ENCODE results near the gene E4F1.

Gene E4F1, protein sequence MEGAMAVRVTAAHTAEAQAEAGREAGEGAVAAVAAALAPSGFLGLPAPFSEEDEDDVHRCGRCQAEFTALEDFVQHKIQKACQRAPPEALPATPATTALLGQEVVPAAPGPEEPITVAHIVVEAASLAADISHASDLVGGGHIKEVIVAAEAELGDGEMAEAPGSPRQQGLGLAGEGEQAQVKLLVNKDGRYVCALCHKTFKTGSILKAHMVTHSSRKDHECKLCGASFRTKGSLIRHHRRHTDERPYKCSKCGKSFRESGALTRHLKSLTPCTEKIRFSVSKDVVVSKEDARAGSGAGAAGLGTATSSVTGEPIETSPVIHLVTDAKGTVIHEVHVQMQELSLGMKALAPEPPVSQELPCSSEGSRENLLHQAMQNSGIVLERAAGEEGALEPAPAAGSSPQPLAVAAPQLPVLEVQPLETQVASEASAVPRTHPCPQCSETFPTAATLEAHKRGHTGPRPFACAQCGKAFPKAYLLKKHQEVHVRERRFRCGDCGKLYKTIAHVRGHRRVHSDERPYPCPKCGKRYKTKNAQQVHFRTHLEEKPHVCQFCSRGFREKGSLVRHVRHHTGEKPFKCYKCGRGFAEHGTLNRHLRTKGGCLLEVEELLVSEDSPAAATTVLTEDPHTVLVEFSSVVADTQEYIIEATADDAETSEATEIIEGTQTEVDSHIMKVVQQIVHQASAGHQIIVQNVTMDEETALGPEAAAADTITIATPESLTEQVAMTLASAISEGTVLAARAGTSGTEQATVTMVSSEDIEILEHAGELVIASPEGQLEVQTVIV

DNA sequence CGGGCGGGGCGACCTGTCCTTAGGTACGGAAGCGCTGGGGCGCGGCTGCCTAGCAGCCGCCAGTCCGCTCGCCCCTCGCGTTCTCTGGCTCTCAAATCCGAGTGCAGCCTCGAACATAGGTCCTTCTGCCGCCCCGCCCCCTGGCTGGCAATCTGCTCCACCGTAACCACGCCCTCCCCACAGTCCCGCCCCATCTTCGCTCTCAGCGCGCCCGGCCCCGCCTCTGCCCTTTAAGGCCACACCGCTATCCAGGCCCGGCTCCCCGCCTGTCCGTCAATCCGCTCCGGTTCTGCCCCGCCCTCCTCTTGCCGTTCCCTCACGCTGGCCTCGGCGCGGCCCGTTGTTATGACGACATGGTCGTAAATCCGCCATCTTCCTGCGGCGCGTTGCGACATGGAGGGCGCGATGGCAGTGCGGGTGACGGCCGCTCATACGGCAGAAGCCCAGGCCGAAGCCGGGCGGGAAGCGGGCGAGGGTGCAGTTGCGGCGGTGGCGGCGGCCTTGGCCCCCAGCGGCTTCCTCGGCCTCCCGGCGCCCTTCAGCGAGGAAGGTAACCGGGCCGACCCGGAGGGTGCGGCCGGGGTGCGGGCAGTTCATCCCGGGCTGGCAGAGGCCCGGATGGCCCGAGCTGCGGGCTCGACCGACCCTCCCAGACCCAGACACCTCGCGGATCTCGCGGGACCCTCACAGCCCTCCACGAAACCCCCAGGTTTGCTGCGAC lies at the start of gene E4F1:
Gene E4F1 (plus strand): TSS at position 371 of the 721 bp plus-strand sequence. CDS start 23 bp downstream, at position 394.
- DNase-seq: peak; percentile 99

DNA sequence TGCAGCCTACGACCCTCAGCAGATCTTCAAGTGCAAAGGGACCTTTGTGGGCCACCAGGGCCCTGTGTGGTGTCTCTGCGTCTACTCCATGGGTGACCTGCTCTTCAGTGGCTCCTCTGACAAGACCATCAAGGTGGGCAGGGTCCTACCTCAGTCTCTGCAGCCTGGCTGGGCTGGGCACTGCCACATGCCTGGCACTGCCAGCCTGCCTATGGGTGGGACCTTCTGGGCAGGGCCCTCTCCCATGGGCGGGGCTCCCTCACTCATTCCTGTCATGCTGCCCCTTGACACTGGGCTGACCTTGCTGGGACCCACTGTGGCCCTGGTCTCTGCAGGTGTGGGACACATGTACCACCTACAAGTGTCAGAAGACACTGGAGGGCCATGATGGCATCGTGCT lies 49.5 kb upstream of the E4F1 start:
- no peak for DNase-seq

DNA sequence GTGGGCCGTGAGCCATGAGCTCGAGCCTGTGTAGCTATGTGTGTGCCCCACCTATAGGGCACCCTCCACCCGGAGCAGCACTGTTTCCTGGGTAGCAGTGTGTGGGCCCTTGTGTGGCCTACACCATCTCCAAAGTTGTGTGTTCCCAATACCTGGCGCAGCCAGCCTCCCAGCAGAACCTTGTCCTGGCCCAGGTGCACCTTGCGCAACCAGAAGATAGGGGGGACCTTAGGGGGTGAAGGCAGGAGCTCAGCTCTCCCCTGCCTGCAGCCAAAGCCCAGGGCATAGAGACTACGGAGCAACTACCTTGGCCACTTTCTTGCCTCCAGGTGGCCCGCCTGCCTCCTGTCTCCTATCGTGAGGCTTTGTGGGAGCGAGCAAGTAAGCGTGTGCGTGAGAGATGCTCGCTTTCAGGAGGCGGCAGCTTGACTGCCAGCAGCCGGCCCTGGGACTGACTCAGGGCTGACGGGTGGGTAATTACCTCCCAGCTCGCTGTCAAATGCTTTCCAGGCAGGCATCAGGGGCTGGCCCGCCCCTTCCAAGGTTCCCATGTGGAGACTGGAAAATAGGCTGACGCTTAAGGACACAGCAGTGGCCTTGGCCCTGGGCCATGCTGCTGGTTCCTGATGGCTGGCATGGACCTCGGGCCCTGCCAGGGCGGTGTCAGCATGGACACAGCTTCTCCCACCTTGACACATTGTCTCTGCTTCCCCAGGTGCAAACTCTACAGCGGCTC lies 48.8 kb upstream of the E4F1 start:
- no peak for DNase-seq

DNA sequence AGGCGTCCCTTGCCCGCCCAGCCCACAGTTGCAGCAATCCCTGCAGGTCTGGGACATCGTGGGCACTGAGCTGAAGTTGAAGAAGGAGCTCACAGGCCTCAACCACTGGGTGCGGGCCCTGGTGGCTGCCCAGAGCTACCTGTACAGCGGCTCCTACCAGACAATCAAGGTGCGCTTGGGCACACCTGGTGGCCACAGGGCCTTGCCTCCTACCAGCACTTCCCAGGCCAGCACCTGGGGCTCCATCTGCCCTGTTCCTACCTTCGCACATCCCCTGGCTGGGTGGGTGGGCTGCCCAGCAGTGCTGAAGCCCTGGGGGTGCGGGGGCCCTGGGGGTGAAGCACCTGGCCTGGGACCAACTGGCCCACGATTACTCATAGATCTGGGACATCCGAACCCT lies 47.9 kb upstream of the E4F1 start:
- DNase-seq: no peak

DNA sequence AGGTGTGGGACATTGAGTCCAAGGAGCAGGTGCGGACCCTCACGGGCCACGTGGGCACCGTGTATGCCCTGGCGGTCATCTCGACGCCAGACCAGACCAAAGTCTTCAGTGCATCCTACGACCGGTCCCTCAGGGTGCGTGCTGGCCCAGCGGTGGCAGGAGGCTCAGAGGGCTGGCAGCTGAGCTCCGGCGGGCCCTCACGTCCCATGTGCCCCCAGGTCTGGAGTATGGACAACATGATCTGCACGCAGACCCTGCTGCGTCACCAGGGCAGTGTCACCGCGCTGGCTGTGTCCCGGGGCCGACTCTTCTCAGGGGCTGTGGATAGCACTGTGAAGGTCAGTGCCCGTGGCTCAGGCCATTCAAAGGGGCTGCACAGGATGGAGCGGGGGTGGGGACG lies 47.3 kb upstream of the E4F1 start:
- DNase-seq: no peak

DNA sequence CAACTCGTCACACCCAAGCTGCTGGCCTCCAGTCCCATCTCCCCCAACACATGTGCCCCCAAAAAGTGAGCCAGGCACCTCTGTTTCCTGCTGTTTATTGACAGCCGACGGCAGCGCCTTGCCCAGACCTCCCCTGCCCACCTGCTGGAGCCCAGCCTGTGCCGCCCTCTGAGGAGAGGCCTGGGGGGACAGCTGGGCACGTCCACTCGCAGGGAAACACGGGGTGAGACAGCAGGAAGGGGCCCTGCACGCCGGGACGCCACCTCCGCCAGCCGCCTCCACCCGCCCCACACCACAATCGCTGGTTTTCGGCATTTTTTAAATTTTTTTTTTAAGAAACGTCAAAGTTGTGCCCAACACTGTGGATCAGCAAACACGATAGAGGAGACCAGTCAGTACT lies 46.3 kb upstream of the E4F1 start:
- DNase-seq: no peak

DNA sequence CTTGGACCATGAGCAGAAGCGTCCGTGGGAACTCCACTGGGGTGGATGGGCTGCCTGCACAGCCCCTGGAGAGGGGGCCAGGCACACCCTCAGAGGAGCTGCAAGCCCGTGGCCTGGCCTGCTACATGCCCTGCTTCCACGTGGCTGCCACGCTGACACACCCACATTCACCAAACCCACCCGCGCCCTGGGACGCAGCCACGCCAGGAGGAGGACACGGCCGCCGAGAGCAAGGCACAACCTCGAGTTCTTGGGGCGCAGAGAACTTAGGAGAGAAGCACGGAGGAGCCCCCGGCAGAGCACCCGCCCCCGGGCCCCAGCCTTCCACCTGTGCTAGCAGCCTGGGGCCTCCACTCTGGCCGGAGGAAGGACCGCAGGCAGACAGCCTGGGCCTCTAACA lies 45.8 kb upstream of the E4F1 start:
- DNase-seq: no peak

DNA sequence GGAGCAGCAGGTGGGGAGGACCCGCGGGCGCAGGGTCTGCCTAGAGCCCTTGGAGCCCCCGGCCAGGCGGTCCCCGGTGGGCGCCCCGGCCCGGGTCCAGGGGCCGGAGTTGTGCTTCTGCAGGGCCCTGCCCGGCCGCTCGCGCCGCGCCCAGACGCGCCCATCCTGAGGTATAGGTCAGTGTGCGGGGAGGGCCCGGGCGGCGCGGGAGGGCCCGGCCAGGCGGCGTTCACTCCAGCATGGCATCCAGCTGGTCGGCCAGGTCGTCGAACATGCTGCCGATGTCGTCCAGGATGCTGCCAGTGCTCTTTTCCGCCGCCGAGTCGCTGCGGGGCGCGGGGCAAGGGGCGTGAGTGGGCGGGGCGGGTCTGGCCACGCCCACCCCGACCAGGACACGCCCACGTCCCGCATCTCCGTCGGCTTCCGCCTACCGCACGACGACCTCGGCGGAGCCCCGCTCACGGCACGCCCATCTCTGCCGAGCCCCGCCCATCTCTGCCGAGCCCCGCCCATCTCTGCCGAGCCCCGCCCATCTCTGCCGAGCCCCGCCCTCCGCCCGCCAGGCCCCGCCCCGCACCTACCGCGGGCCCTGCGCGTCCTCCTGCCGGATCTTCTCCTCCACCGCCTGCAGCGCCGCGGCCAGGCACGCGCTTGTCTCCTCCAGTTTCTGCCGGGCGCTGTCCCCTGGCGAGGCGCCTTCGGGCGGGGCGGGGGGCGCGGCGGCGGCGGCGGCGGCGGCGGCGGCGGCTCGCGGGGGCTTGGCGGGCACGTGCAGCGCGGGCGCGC lies 44.9 kb upstream of the E4F1 start:
- peak; percentile 82 for DNase-seq

DNA sequence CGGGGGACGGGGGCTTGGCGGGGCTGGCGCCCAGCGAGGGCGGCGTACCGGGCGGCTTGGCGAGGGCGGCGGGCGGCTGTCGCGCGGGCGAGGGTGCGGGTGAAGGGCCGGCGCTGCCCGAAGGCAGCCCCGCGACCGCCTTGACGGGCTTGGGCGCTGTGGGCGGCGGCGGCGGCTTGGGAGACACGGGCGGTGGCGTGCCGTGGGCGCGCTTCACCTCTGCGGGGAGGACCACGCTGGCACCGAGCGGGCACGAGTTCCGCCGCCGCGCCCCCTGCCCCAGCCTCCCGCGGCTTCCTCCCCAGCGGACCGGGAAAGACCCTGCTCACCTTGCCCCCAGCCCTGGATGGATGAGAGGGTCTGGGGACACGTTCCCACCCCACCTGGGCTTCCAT lies 44.3 kb upstream of the E4F1 start:
- DNase-seq: no peak

DNA sequence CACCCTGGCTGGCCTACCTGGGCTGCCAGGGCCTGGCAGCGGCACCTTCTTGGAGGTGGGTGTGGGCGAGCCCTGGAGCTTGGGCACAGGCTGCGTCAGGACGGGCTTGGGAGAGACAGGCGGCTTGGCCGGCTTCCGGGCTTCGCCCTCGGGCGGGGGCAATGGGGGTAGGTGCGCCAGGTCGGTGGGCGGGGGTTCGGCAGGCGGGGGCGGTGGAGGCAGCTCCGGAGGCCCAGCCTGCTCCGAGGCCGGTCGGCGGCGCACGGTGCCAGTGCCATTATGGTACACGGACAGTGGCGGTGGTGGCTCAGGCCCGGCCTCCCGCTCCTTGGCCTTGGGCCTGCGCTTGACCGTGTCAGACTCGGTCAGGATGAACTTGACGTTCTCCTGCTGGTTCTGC lies 43.8 kb upstream of the E4F1 start:
- DNase-seq: no peak

DNA sequence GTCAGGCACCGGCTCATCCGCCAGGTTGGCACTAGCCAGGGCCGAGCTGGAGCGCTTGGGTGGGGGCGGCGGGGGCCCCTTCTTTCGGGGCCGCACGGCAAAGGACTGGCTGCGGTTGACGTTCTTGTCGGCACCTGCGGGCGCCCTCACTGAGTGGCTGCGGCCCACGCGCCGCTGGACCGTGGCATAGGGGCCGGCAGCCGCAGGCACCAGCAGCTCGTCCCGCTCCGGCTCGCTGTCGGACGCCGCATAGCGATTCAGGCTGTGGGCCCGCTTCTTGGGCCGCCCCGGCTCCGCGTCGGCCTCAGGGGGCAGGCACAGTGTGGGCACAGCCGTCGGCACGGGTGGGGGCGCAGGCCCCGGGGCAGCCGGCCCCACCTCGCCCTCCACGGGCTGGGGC lies 42.9 kb upstream of the E4F1 start:
- DNase-seq: no peak

DNA sequence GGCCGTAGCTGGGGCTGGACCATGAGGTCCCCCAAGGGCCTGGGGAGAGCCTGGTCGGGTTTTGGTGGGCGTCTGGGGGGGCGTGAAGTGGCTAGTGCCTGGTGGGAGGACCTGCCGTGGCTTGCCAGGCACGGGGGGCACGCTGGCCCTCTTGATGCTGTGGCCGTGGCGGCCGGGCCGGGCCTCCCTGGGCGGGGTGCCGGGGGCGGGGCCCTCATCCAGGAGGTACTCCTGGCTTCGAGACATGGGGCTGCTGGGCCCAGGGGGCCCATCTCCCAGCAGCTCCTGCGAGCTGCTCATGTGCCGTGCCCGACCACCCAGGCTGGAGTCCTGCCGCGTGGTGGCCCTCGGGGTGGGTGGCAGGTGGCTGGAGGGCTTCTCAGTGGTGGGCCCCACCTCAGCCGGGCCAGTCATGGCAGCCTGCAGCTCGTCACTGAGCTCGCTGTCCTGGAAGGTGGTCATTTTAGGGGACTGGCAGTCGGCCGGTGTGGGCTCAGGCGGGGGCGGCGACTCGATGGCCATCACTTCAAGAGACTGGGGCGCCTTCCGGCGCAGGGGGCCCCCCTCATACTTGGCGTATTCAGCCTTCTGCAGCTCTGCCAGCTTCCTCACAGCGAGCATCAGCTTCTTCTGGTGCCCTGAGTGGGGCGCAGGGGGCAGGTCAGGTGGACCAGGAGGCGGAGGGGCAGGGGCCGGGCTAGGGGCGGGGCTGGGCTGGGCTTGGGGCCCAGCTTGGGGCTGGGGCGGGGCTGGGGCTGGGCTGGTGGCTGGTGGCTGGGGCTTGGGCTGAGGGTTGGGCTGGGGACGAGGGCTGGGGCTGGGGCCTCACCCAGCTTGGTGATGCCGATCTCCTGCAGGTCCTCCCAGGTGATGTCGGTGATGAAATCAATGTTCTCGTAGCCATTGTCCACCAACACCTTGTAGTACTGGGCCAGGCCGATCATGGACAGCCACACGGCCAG lies 42.1 kb upstream of the E4F1 start:
- no peak for DNase-seq

DNA sequence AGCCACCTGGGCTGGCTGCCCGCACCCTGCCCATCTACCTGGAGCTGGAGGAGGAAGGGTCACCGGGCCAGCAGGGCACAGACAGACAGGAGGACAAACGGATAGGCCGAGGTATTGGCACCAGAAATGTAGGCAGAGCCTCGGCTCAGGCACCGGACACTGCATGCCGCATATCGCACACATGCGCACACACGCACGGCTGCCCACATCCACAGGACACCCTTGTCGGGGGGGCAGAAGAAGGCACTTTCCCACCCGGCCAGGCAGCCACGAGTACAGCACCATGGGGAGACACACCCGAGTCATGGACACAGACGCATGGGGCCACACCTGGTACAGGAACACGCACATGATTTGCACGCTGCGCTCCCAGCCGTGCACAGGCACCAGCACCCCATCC lies 41.4 kb upstream of the E4F1 start:
- no peak for DNase-seq

DNA sequence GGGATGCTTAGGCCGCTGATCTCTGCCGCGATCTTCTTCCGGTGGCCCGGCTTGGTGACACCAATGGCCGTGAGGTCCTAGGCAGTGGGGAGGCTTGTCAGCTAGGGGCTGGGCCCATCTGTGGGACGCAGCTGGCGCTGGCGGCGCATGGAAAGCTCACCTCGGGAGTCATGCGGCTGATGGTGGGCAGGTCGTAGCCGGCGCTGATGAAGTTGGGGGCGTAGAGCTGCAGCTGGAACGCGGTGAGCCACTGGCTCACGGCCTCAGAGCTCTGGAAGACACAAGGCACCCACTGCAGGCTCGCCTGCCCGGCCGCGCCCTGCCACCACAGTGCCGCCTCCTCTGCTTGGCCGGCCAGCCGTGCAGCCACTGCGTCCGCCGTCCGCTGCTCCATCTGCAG lies 39.7 kb upstream of the E4F1 start:
- no peak for DNase-seq

DNA sequence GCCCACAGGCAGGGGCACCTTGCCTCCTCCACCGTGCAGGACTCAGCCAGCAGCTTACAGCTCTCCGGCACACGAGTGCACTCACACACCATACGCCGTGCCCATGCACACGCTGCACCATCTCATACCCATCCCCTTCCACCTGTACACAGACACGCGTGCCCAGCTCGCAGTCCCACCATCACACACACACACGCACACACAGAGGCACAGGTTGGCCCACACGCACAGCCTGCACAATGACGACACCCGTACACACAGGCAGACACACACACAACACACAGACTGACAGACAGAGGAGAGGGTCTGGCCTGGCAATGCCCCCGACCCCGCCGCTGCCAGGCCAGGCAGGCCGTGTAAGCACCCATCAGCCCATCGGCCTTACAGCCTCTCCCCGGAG lies 39.0 kb upstream of the E4F1 start:
- no peak for DNase-seq

DNA sequence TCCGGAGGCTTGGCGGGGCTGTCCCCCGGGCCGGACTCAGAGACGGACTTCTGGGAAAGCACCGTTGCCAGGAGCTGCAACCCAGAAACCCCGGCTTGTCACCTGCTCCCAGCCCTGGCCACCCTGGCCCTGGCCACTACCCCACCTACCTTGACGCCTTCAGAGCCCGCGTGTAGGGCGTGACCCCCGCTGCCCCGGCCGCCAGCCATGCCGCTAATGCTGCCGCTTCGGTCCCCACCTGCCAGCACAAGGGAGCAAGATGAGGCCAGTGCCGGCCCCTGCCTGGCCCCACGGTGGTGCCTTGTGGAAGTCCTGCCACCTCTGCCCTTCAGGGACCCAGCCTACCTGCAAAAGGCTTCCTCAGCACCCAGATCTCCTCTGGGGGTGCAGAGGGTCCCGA lies 38.4 kb upstream of the E4F1 start:
- no peak for DNase-seq

DNA sequence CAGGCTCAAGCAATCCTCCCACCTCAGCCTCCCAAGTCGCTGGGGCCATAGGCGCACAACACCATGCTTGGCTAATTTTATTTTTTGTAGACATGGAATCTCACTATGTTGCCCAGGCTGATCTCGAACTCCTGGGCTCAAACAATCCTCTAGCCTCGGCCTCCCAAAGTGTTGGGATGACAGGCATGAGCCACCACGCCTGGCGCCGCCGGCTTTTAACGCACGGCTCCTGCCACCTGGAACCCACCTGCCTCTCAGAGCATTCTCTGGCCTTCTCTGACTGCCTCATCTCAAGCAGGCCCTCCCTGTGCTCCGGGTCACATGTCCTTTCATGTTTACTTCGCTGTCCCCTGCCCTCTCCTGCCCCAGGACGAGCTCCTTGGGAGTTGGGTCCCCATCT lies 37.3 kb upstream of the E4F1 start:
- DNase-seq: no peak

DNA sequence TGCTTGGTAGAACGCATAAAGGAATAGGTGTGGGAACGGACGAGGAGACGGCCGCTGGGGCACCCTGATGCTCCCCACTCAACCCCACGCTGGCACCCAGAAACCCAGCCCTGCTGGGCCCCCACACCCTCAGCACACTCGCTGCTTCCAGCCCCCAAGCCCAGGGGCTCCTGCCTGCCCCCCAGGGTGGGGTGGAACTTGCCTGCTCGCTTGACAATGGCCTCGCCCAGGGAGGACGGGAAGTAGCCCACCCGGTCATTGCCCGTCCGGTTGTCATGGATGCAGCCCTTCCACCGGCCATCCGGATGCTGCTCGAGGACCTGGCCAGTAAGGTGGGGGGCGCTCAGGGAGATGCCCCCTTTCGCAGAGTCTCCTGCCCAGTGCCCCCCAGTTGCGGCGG lies 36.9 kb upstream of the E4F1 start:
- DNase-seq: no peak

DNA sequence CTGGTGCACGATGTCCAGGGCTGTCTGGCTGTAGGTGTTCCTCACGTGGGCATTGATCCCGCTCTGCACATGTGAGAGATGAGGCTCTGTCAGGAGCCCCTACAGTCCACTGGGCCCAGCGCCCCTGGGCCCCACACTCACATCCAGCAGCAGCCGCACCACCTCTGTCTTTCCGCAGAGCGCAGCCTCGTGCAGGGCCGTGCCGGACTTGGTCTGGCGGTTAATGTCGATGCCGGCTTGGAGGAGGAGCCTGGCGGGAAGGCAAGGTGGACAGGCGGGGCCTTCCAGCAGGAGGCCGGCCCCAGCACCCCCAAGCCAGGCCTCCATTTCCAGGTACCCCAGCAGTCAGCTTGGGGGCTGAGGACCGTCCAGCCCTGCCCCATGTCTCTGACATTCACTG lies 36.2 kb upstream of the E4F1 start:
- DNase-seq: no peak

DNA sequence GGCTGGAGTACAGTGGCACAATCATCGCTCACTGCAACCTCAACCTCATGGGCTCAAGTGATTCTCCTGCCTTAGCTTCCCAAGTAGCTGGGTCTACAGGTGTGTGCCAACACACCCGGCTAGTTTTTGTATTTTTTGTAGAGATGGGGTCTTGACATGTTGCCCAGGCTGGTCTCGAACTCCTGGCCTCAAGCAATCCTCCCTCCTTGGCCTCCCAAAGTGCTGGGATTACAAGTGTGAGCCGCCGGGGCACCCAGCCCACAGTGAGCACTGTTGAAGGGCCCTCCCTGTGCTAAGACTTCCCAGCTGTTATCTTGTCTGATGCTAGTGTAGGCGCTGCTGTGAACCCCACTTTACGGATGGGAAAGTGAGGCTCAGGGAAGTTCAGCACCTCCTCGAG lies 35.0 kb upstream of the E4F1 start:
- DNase-seq: no peak
